GM12891 (cell line): ENCODE measurements around the gene RUSF1.

Source experiments
- POLR2A ChIP-seq: IDR thresholded peaks from 2 replicates; pipeline ENCODE4 v1.6.1; 2011; ENCODE audit warnings: low read depth, low read length, control low read depth
- POLR2AphosphoS5 ChIP-seq: IDR thresholded peaks from 2 replicates; pipeline ENCODE4 v1.6.1; 2011; ENCODE audit warnings: low read depth, low read length, control low read depth
- SPI1 ChIP-seq: IDR thresholded peaks from 2 replicates; pipeline ENCODE4 v1.6.1; 2011; ENCODE audit warnings: low read depth, low read length, control low read depth
- TAF1 ChIP-seq: IDR thresholded peaks from 2 replicates; pipeline ENCODE4 v1.6.1; 2011; ENCODE audit warnings: low read depth, low read length, control low read depth

DNA sequence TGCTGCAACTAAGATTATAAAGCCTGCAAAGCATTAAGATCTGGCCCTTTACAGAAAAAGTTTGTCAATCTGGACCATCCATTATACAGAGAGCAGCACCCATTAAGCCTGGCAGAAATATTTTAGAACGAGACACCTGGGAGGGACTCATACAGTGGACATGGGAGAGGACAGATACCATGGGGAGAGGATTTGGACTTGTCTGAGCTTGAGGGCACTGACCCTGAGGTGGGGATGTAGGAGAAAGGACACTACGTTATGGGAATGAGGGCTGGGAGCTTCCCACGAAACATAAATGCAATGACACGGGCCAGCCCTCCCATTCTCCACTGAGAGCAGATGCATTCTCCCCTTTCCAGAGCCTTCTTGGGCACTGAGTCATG is 6.2 kb downstream of the RUSF1 start:
- no peak for TF ChIP-seq POLR2A
- no peak for TF ChIP-seq SPI1
- no peak for TF ChIP-seq TAF1
- TF ChIP-seq POLR2AphosphoS5: no peak
